GM19438 (cell line): ENCODE results near the gene SLPI.

Source experiments
- ATAC-seq: cut with Tn5 transposase; IDR thresholded peaks from one replicate; pipeline ENCODE4 v1.9.1; 2021; ENCODE audit warnings: low read depth; ENCODE audit not compliant: unreplicated experiment

Gene SLPI

GRCh38 chr20:45218636-45219035, 35.7 kb downstream of the SLPI start:
- ATAC-seq = no peak

GRCh38 chr20:45218124-45218523, 36.2 kb downstream of the SLPI start:
- ATAC-seq = no peak

GRCh38 chr20:45212836-45213235, 41.5 kb downstream of the SLPI start:
- ATAC-seq = no peak

- no peak for ATAC-seq
These were observed 42.5 kb downstream of the SLPI start for GRCh38 chr20:45211569-45212474.

- ATAC-seq = no peak
These were observed 44.4 kb downstream of the SLPI start for GRCh38 chr20:45209924-45210323.

GRCh38 chr20:45206725-45207124, 47.6 kb downstream of the SLPI start, which contains the start of gene SEMG1:
Gene SEMG1, plus strand, starts transcription at chr20:45207033. Its CDS starts 21 bp downstream, at chr20:45207054.
- no peak for ATAC-seq
